Lower leg skin (tissue), 3 donors: ENCODE data around the gene P3H3.
"Not testable (repeated sequence)": the region's sequence is repeated elsewhere in the genome, so short reads cannot be mapped to it uniquely, and the experiment has no call there.

Source experiments
- CTCF ChIP-seq, 3 donors: fragments of 450-650 bp; IDR thresholded peaks; one replicate each; pipeline ENCODE4 v1.5.1; 2016; ENCODE audit warnings: antibody characterized with exemption in 3 of 3, mild to moderate bottlenecking in 3 of 3, moderate library complexity in 2 of 3
- POLR2A ChIP-seq, 2 donors: fragments of 450-650 bp; IDR thresholded peaks; one replicate each; pipeline ENCODE4 v1.6.1; 2016 to 2017; ENCODE audit warnings: antibody characterized with exemption in 2 of 2, mild to moderate bottlenecking in 1 of 2, moderate library complexity in 1 of 2

GRCh38 chr12:6874015-6874368 is 45.8 kb downstream of the P3H3 start:
- TF ChIP-seq CTCF, POLR2A (IDR thresholded peaks at IDR 0.05): not testable (repeated sequence)
